Activated CD4-positive, alpha-beta T cell treated with anti-CD3 and anti-CD28 coated beads, Interleukin-2, amount 50 U/mL, for 24 hours (primary cell): Measurements from ENCODE around the gene GRIN2C.

Experiments used
- DNase-seq, 2 donors: peaks; one replicate each; pipeline ENCODE4 v3.0.0-alpha.2; 2020; ENCODE audit warnings: low read depth in 1 of 2, low spot score in 1 of 2

The GRIN2C gene

DNA sequence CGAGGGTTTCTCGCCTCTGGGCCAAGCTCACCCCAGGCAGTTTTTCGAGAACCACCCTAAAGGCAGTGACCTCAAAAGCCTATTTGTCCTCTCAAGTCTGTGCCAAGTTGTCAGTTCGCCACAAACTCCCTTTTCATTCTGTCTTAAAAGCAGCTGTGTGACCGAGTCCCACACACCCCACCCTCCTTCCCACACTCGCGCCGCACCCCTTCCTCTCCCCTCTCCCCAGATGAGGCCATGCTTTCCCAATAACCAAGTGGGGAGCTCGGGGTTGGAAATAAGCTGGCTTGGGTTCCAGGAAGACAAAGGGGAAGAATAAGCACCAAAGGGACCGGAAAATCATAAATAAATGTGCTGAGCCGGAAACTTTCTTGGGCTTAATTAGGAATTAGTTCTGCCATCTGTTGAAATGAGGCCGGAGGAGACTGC is 36.7 kb downstream of the GRIN2C start:
- DNase-seq = no peak

DNA sequence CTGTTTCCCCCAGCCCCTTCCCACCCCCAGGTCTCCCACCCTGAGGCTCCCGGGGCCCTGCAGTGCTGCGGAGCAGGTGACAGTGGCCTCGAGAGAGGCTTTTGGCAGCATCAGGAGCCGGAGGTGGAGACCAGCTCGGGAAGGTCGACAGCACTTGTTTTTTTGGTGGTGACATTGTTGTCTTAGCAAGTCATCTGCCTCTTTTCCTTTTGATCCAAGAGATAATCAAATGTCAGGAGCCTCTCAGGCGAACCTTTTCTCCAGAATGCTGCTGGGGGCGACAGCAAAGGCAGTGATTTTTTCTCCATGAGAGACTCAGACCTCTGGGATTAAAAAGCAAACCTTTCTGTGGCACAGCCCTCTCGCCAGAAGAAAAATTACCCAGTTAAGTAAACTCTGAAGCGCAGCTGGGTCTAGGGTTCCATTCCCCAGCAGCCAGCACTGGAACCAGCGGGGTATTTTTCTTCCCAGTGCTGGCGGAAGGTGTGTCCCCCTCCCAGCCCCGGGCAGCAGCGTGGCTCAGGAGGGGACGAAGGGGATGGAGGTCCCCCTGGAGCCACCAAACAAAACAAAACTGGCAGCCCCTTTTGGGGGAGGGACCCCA is 37.2 kb downstream of the GRIN2C start:
- no peak for DNase-seq

DNA sequence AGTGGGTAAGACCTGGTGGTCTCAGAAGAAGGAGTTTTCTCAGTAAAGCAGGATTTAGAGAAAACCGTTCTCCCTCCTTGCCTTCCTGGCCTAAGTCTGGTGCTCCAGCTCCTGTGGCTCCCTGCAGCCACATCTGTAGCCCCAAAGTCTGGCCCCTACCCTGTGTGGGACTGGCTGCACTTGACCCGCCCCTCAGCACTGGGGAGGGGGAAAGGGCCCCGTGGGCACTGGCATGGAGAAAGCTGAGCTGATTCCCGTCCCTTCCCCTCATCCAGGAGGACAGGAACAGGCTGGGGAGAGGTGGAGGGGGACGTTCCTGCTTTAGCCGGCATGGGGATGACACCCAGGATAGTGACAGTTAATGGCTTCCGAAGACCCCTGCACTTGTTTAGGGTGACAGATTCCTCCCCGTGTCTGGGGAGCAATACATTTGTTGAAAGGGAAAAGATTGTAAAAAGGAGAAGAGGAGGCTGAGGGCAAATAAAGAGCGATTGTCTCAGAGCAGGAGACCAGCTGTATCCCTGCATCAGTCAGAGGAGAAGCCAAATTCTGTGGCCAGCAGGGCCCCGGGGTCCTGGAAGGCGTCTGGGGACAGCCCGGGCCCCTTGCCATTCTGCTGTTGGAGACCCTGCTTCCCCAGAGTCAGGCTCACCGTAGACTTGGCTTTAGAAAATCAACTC is 37.9 kb downstream of the GRIN2C start:
- DNase-seq = no peak

DNA sequence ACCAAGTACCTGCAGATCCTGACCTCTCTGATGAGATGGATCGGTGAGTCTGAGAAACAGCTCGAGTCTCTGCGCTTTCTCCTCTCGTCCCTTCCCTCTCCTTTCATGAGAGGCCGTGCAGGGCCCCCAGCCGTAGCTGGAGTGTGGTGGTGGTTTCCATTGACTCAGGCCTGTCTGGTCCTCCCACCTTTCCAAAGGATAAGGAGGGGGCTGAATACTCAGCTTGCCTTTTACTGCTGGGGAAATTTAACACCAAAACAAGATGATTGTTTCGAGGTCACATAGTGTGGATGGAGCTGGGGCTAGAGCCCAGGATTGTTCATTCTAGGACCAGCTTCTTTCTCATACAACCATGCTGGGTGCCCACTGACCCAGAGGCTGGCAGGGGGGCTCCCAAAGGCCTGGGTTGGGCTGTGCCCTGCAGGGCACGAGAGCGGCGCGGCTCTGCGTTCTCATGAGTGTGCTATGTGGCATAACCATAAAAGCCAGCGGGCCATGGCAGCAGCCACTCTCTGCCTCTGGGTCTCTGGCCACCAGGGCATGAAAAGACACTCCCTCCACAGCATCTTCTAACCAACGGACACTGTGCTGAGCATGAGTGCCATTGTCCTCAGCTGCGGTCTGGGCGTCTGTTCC is 39.8 kb downstream of the GRIN2C start:
- DNase-seq = no peak

DNA sequence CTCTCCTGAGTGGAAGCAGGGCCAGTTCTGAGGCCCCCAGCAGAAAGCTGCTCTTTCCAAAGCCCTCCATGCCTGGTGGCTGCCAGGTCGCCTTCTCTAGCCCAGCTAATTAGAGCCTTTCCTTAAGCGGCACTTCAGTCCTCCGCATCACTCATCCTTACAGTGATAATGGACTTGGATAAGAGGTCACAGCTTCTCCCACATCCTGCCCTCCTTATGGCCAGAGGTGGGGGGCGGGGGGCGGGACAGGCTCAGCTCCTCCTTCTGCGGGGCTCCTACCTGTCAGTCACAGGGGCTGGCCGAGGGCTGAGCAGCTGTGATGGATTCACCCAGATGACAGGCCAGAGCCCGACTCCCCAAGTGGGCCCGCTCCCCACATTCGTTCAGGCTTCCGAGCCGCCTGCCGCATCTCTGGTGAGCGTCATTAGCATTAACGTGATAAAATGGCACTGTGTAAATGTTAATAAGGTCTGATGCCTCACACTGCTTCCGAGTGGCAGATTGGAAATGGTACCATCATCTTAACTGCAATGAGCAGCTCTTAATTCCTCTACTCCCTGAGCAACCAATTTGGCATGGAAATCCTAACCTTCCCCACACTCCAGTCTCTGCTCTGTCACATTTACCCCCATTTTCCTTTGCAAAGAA is 41.3 kb downstream of the GRIN2C start:
- DNase-seq = no peak

DNA sequence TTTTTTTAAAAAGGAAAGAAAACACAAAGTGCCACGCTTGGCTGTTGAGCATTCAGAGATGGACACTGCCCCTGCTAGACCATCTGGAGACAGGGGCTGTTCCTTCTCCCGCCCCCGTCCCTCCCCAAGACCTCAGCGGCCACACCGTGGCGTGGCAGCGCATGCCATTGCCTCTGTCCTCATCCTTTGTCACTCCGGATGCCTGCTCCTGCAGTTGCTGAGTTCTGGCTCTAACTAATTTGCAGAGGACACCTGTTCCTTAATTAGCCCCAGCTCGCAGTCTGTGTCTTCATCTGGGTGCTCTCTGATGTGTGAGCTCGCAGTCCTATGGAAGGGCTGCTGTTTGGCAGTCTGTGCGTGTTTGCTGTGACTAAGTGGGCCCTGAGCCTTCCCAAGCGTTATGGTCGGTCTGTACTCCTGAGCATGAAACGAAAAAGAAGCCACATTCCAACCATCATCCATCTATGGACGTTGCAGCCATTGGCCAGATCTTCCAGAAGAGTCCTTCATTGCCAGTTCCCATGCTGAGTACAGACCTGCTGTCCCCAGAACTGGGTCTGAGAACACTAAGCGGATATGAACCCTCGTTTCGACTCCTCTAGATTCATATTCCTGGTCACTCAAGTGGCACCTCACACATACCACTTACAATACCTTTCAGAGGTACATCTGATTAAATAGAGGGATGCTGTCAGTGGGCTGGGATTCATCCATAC is 42.6 kb downstream of the GRIN2C start:
- DNase-seq = no peak

DNA sequence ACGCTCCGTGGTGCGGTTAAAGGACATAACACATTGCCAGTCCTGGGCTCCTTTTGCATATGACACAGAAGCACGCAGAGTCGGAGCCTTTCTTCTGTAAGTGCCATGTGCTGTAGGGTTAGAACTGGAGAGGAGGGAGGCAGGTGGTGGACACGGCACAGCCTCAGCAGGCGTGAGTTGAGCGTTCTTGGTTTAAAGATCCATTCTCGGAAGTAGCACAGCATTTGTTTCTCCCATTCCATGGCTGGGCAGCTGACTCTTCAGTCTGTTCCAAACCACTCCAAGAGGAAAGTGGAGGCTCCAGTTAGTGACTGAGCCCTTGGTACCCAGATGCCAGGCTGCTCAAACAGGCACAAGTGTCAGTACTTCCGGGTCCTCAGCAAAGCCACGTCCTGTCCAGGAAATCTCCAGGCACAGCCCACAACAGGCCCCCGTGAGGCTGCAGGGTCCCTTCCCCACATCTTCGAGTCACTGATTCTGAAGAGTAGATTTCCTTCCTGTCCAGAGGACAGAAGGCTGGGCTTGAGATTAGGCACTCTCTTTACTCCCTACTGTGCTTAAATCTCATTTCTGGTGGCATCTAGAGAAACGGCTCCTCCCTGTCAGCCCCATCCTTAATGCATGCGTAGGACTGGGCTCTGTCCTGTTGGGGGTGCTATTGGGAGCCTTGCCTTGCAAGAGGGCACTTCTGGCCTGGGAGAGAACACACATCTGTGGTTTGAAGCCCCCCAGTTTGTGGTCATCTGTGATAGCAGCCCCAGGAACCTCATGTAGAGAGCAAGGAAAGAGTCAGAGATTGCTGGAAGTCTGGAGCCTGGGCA is 43.9 kb downstream of the GRIN2C start:
- DNase-seq = no peak

DNA sequence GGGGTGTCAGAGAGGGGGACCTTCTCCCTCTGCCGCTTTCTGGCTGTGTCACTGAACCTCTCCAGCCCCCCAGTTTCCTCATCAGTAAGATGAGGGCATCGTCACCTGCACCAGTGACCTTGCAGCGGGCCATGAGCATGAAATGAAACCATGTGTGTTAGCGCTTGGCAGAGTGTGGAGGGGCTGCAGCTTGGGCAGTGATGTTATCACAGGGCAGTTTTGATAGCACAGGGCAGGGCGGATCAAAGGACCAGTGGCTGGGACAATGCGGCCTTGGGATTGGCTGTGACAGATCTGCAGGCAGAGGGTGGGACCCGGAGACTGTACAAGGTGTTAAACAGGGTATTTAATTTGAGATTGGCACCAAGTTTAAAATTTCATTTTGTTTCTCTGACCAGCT is 44.6 kb downstream of the GRIN2C start:
- no peak for DNase-seq

DNA sequence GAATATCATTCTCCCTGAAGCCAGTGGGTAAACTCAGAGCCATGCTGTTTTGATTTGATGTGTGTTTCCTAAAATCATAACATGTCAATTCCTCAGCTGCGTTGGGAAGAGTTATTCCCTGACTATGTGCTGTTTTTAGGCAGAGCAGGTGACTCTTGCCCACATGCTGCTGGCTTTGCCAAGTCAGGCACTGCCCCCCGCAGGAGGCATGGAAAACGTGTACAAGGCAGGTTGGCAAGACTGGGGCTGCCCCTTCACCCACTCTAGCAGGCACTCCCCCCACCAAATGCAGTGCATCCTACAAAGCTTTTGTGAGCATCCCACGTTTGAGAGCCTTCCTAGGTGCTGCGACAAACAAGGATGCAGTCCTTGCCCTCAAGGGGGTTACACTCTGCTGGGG is 45.2 kb downstream of the GRIN2C start:
- DNase-seq = no peak

DNA sequence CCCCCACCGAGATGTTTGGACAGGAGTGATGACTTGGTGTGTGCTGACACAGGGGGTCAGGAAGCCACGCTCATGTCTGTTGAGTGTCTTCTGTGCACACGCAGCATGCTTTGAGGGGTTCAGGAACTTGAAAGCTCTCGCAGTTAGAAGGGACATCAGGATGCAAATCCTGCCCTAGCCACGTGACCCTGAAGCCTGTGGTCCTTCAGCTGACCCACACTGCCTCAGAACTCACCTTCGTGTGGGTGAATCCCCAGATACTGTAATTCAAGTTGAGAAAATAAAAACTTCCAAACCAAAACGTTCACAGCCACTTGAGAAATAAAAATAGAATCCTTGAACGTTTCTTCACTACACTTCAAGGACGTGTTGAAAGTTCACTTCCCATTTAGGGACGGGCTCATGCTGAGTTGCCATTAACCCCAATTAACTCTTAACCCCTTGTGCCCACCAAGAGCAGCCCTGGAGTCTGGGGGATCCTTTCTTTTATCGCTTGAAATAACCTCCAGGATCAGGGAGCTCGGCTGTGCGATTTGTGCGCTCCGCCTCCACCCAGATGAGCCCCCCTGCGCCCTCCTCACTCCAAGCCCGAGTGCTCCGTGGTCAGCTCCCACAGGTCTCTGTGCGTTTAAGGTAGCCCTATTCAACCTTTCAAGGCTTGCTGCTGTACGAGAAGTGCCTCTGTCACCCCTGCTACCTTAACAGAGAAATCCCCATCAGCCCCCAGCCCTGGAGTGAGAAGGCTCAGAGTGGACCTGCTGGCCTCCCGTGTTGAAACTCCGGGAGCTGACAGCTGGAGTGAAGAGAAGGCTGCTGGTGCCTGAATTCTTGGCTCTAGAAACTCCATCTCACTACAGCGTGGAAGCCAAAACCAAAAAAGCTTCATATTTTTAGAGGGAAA is 47.3 kb downstream of the GRIN2C start:
- DNase-seq = no peak

DNA sequence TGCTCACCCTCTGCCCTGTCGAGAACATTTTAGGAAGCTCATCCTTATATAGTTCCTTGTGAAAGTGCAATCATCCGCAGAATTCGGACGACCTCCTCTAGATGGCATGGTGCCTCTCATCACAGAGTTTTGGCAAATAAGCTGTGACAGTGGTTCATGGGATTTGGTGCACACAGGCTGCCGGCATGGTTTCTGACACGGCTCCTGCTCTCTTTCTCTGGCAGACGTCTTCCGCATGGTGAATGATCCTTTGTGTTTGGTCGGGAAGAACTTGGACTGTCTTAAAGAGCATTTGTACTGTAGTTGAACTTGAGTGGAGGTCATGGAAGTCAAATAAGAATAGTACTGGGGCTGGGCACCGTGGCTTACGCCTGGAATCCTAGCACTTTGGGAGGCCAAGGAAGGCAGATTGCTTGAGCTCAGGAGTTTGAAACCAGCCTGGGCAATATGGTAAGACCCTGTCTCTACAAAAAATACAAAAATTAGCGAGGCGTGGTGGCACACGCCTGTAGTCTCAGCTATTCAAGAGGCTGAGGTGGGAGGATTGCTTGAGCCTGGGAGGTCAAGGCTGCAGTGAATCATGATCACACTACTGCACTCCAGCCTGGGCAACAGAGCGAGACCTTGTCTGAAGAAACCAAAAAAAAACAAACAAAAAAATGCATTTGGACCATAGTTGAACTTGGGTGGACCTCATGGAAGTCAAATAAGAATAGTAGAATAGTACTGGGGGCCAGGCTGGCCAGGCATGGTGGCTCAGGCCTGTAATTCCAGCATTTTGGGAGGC is 48.8 kb downstream of the GRIN2C start:
- no peak for DNase-seq

DNA sequence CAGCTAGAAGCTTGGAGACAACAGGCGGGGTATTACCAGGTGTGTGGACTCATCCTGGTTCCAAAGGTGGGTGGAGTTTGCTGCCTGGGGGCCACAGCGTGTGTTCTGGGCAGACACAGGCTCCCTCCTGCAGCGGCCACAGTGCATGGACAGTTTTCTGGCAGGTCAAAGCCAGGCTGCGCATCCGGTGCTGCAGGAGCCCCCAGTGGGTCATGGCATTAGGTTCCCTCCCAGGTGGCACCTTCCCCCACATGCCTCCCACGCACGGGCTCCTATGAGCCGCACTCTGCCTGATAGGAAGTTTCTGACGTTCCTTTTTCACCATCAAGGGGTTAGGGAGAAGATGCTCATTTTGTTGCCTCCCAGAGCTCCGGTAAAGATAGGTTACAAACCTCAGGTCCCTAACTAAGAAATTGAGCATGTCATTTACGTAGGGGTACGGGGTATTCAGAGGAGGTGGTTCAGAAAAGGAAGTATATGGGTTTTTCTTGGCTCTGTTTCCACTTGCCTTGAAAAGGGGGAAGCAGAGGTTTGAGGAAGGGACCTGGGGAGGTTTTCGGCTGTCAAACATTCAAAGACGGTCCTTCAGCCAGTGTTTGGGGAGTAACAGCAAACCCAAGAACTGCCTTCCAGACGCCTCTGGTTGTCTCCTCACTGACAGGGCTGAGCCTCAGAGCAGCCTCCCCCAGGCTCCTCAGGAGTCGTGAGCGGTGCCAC is 50.8 kb downstream of the GRIN2C start:
- no peak for DNase-seq

DNA sequence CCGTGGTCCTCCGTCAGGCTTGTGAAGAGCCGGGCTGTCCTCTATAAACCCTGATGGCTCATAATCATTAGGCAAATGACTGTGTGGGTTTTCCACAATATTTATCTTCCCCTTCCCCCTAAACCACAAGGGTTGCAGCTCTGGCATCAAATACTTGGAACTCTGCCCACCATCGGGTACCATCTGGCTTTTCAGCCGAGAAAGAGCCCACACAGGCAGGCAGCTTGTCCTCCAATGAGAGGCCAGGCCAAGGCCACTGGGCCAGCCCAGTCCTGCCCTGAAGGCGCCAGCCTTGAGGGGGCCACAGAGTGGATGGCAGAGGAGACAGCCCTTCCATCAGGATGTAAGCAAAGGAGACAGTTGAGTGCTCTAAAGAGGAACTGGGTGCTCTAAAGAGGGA is 51.8 kb downstream of the GRIN2C start:
- DNase-seq = no peak

DNA sequence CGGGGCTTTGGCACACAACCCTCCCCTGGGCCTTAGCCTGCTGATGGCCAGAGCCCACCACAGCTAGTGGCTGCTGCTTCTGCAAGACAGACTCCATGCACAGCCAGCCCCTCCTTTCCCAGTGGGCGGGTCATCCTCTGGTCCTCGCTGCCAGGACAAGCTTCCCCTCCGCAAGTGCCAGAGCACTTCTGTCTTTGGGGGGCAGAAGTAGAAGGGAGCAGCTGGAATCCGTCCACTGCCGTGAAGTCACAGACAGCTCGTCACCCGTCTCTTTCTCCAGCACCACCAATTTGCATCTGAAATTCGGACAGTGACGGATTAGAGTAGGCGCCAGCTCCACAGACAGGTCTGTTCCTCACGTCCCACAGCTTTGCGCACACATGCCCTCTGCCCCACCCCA is 52.2 kb downstream of the GRIN2C start:
- DNase-seq = no peak

DNA sequence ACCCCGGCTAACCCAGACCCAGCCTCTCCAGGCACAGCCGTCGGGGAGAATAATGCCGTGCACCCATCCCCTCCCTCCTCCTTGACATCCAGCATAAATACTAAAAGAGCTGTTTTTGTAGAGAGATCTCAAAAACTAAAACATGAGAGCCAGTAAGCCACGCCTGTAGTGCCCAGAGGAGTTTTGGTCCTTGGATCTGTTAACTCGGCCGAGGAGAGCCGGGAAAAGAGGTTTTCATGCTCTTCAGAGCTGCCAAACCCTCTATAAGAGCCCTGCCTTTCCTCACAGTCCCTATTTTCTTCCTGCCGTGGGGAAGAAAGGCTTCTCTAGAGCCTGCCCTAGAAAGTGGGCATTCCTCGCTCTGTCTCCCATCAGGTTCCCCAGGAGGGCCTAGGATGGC is 53.4 kb downstream of the GRIN2C start:
- DNase-seq = no peak

DNA sequence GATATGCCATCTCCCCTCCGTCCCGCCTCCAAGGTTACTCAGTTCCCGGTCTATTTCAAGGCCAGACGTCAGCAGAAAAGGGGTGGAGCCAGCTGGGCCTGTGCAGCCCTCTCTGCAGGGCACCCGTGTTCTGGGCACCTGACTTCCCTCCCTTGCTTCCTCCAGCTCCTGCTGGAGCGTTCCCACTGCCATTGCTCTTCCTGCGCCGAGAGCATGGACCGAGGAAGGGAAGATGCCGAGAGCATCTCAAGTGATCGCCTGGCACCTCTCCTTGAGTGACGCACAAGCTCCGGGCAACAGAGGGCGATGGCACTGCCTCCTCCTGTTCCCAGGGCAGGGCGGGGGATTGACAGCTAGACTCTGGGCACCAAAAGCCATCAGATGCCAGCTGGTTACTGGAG is 54.1 kb downstream of the GRIN2C start:
- DNase-seq = no peak

DNA sequence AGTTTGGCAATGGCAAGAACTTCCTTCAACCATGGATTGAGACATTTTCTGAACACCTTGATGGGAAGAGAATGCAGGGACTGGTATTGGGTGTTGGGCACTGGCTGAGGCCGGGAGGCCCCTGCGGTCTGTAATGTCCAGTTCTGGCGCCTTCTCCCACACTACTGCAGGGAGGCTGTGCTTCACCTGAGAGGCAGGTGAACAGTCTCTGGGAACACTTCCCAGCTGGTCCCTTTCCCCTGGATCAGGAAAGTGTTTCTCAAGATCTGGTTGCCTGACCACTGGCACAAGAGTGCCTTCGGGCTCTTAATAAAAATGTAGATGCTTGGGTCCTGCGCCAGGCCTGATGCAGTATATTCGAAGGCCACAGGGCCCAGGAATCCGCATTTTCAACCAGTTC is 55.0 kb downstream of the GRIN2C start:
- no peak for DNase-seq

DNA sequence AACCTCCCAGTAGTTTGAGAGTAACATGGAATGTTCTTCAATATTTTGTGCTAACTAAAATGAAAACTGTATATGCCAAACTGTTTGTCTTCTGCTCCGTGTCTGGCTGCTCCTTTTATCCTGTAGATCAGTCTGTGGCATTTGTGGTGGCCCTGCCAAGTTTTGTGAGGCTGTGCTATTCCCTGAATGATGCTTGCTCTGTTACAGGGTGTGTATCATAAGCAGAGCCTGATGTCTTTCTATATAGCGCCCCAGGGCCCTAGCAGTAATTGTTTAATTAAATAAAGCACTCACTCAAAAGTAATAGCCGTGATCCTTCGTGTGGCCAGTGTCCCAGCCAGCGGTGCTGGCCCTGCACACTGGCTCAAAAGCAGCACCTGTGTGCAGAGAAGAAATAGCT is 55.7 kb downstream of the GRIN2C start:
- no peak for DNase-seq
